OCI-LY1 (cell line): ENCODE results near the gene FAM50B.

Experiments used
- H2AFZ ChIP-seq: fragments of 200-600 bp; sonication (generic), shearing (Covaris generic); 2 replicates; pipeline ENCODE4 v1.6.0; 2014; ENCODE audit warnings: antibody characterized with exemption, mild to moderate bottlenecking, low read length
- H3F3A ChIP-seq: fragments of 200-600 bp; sonication (generic), shearing (Covaris generic); 2 replicates; pipeline ENCODE4 v1.6.0; 2014; ENCODE audit warnings: mild to moderate bottlenecking, antibody characterized with exemption, low read length, moderate library complexity; ENCODE audit not compliant: insufficient read depth
- H3K27ac ChIP-seq: fragments of 200-600 bp; sonication (generic); 2 replicates; pipeline ENCODE4 v1.5.1; 2014; ENCODE audit warnings: low read length, mixed run types, mild to moderate bottlenecking, low read depth; ENCODE audit not compliant: poor library complexity, severe bottlenecking
- H3K27me3 ChIP-seq: fragments of 200-600 bp; sonication (generic); 2 replicates; pipeline ENCODE4 v1.6.0; 2014; ENCODE audit warnings: antibody characterized with exemption, mild to moderate bottlenecking, low read length, moderate library complexity; ENCODE audit not compliant: insufficient read depth
- H3K36me3 ChIP-seq: fragments of 200-600 bp; sonication (generic); 2 replicates; pipeline ENCODE4 v1.6.1; 2014; ENCODE audit warnings: mild to moderate bottlenecking, antibody characterized with exemption, low read length, moderate library complexity, mixed read lengths; ENCODE audit not compliant: insufficient read depth
- H3K4me1 ChIP-seq: fragments of 200-600 bp; sonication (generic); 2 replicates; pipeline ENCODE4 v1.5.1; 2014; ENCODE audit warnings: mild to moderate bottlenecking, low read length, moderate library complexity; ENCODE audit not compliant: insufficient read depth, severe bottlenecking
- H3K4me2 ChIP-seq: fragments of 200-600 bp; sonication (generic), shearing (Covaris generic); 2 replicates; pipeline ENCODE4 v1.6.1; 2014; ENCODE audit warnings: low read length
- H3K4me3 ChIP-seq: fragments of 200-600 bp; sonication (generic); 2 replicates; pipeline ENCODE4 v1.5.1; 2014; ENCODE audit warnings: low read length, low read depth, mild to moderate bottlenecking, mixed read lengths; ENCODE audit not compliant: poor library complexity, severe bottlenecking
- H3K79me2 ChIP-seq: fragments of 200-600 bp; shearing (Covaris generic); 2 replicates; pipeline ENCODE4 v1.6.1; 2016; ENCODE audit warnings: mixed run types, low read length, mixed read lengths; ENCODE audit not compliant: insufficient read depth
- H3K9ac ChIP-seq: fragments of 200-600 bp; sonication (generic), shearing (Covaris generic); 2 replicates; pipeline ENCODE4 v1.6.1; 2014; ENCODE audit warnings: mild to moderate bottlenecking, low read length, mixed read lengths
- H3K9me2 ChIP-seq: fragments of 200-600 bp; sonication (generic), shearing (Covaris generic); 2 replicates; pipeline ENCODE4 v1.6.1; 2014; ENCODE audit warnings: low read depth, mild to moderate bottlenecking, low read length, mixed read lengths
- H3K9me3 ChIP-seq: fragments of 200-600 bp; shearing (Covaris generic); 2 replicates; pipeline ENCODE4 v1.6.1; 2014; ENCODE audit warnings: low read length, mixed read lengths
- H4K20me1 ChIP-seq: fragments of 200-600 bp; sonication (generic), shearing (Covaris generic); 2 replicates; pipeline ENCODE4 v1.6.0; 2016; ENCODE audit warnings: mild to moderate bottlenecking, low read length; ENCODE audit not compliant: insufficient read depth
- EZH2 ChIP-seq: fragments of 200-600 bp; sonication (generic), shearing (Covaris generic); IDR thresholded peaks from 2 replicates; pipeline ENCODE4 v1.8.0; 2017; ENCODE audit warnings: borderline replicate concordance, mixed run types, mild to moderate bottlenecking, antibody characterized with exemption, low read length, moderate library complexity, mixed read lengths
- TF ChIP-seq, protein P1 (sequence below): fragments of 200-600 bp; sonication (generic), shearing (Covaris generic); IDR thresholded peaks from 2 replicates; pipeline ENCODE4 v1.5.1; 2017; ENCODE audit warnings: mild to moderate bottlenecking, antibody characterized with exemption, low read length, moderate library complexity, mixed read lengths

FAM50B gene, protein sequence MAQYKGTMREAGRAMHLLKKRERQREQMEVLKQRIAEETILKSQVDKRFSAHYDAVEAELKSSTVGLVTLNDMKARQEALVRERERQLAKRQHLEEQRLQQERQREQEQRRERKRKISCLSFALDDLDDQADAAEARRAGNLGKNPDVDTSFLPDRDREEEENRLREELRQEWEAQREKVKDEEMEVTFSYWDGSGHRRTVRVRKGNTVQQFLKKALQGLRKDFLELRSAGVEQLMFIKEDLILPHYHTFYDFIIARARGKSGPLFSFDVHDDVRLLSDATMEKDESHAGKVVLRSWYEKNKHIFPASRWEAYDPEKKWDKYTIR

DNA sequence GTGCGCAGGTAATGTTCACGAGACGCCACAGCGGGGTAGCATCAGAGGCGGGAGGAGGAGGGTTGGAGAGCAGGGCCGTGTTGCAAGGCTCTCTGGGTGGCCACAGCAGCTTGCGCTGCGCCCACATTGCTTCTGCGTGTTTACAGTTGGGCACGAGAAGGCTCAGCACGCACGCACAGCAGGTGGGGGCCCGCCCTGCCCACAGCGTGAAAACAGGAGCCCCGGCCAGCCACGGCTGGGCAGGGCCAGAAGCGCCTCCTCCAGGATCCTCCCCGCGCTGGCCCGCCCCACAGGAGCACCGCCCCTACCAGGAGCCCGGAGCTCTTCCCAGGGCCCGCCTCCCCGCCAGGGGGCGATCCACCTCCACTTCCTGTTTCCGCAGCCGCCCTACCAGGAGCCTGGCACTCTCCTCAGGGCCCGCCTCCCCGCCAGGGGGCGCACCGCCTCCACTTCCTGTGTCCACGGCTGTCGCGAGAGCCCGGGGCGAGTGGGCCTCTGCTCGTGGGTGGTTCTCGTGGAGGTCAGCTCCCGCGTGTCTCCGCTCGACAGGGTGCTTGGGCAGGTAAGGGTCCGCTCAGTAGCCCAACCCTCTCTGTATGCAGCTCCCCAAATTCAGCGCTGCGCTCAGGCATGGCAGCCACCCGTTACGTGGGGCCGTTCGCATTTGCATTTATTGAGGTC is at the start of gene FAM50B:
FAM50B (plus strand) TSS at position 449 of the 681 bp plus-strand sequence. CDS start 439 bp downstream, outside the sequence.
- no peaks in the 10 kb centered on the region for H3K36me3 ChIP-seq
- H3K9me2 ChIP-seq, result no peaks in the 10 kb centered on the region
- no peak within 1 kb of the TSS for H2AFZ ChIP-seq
- H3K9me3 ChIP-seq, result no peaks in the 10 kb centered on the region
- H3F3A ChIP-seq, result no peaks in the 10 kb centered on the region
- no peak within 1 kb of the TSS for H3K4me3 ChIP-seq
- H3K4me1 ChIP-seq, result no peaks in the 10 kb centered on the region
- no peaks in the 10 kb centered on the region for H4K20me1 ChIP-seq
- H3K4me2 ChIP-seq, result no peak within 1 kb of the TSS
- H3K27me3 ChIP-seq, result no peaks in the 10 kb centered on the region
- TF ChIP-seq, protein P1, sequence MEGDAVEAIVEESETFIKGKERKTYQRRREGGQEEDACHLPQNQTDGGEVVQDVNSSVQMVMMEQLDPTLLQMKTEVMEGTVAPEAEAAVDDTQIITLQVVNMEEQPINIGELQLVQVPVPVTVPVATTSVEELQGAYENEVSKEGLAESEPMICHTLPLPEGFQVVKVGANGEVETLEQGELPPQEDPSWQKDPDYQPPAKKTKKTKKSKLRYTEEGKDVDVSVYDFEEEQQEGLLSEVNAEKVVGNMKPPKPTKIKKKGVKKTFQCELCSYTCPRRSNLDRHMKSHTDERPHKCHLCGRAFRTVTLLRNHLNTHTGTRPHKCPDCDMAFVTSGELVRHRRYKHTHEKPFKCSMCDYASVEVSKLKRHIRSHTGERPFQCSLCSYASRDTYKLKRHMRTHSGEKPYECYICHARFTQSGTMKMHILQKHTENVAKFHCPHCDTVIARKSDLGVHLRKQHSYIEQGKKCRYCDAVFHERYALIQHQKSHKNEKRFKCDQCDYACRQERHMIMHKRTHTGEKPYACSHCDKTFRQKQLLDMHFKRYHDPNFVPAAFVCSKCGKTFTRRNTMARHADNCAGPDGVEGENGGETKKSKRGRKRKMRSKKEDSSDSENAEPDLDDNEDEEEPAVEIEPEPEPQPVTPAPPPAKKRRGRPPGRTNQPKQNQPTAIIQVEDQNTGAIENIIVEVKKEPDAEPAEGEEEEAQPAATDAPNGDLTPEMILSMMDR, result no peak; the same call in 1 of the 2 replicates
- no peak for TF ChIP-seq EZH2
- no peak within 1 kb of the TSS for H3K9ac ChIP-seq
- H3K79me2 ChIP-seq, result no peaks in the 10 kb centered on the region
- H3K27ac ChIP-seq, result no peak within 1 kb of the TSS

DNA sequence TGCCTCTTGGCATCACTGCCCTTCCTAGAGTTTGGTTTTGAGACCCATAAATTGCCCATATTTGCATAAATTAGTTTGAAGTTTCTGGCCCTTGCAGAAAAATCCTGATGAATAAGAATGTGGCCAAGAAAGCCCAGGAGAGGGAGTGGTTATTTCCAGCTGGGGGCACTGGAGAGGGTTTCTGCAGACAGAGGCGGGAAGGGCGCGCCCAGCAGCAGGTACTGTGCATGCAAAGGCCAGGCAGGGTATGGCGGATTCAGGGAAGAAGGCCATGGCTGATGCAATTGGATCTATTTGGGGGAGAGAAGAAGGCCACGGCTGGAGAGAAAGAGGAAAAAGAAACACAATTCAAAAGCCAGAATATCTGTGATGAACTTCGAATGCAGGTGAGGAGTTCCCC is 49.5 kb upstream of the FAM50B start:
- H3K9me3 ChIP-seq, result no peaks in the 10 kb centered on the region
- no peaks in the 10 kb centered on the region for H3K36me3 ChIP-seq
- H2AFZ ChIP-seq, result no peak overlapping the region
- H3K27me3 ChIP-seq, result peaks cover 5% of the 10 kb centered on the region; the same call in 1 of the 2 replicates
- no peak overlapping the region for H3K4me3 ChIP-seq
- H3K4me1 ChIP-seq, result no peaks in the 10 kb centered on the region
- H3K79me2 ChIP-seq, result no peaks in the 10 kb centered on the region
- H4K20me1 ChIP-seq, result no peaks in the 10 kb centered on the region
- H3K4me2 ChIP-seq, result no peak overlapping the region
- H3K9me2 ChIP-seq, result no peaks in the 10 kb centered on the region
- no peak overlapping the region for H3K27ac ChIP-seq
- no peak for TF ChIP-seq EZH2
- TF ChIP-seq, protein P1, result no peak
- H3K9ac ChIP-seq, result no peak overlapping the region
- no peaks in the 10 kb centered on the region for H3F3A ChIP-seq

DNA sequence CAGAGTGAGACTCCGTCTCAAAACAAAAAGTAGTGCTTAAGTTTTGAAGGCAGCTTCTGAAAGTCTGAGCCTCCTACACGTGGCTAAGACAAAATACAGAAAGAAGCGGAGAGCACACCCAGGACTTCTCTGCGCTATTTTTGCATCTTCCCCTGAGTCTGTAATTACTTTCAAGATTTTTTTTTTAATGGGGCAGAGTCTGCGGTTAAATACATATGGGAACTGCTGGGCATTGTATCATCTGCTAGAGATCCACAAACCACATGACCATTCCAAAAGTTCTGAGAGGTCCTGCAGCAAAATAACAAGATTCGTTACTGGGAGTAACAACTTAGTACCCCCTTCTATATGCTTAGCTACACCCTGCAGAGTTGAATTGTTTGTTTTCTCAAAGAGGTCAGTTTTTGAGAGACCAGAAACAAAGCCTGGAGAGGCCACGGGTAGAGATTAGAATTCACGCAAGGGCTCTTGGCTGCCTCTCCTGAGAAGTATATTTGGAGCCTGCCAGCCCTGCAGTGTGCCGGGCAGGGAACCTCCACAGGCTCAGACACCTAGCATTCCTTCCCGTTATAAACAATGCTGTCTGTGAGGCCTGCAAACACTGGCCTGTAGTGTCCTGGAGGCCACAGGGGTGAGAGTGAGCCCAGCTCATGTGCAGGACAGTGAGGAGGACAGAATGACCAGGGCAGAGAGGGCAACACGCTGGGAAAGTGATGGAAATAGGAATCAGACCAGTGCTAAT is 48.2 kb upstream of the FAM50B start:
- TF ChIP-seq, protein P1, result no peak
- no peak for TF ChIP-seq EZH2
- no peaks in the 10 kb centered on the region for H4K20me1 ChIP-seq
- no peaks in the 10 kb centered on the region for H3K4me1 ChIP-seq
- no peak overlapping the region for H3K9ac ChIP-seq
- H3K9me2 ChIP-seq, result no peaks in the 10 kb centered on the region
- no peaks in the 10 kb centered on the region for H3K9me3 ChIP-seq
- no peaks in the 10 kb centered on the region for H3K36me3 ChIP-seq
- no peak overlapping the region for H3K27ac ChIP-seq
- peaks cover 8% of the 10 kb centered on the region; the same call in 1 of the 2 replicates for H3K27me3 ChIP-seq
- H3K79me2 ChIP-seq, result no peaks in the 10 kb centered on the region
- H3K4me2 ChIP-seq, result no peak overlapping the region
- no peak overlapping the region for H2AFZ ChIP-seq
- H3K4me3 ChIP-seq, result no peak overlapping the region
- H3F3A ChIP-seq, result no peaks in the 10 kb centered on the region
